Ovary (tissue), 9 donors: Measurements from ENCODE around the gene PLEKHG7. TPM values are rescaled to one million over a fixed set of nuclear protein-coding genes. Genes with fewer than 3 reads are reported as not detected.

ENCODE experiments used
- DNase-seq, 5 donors: peaks; one replicate each; pipeline ENCODE4 v3.0.0-alpha.2; 2019 to 2020
- H3K27ac ChIP-seq, 2 donors: fragments of 200-600 bp; one replicate each; pipeline versions ENCODE4 v1.5.1 to v1.8.0; 2019 to 2022
- H3K27me3 ChIP-seq: fragments of 200-600 bp; one replicate; pipeline ENCODE4 v1.8.0; 2022
- H3K36me3 ChIP-seq: fragments of 200-600 bp; sonication (generic); one replicate; pipeline ENCODE4 v1.5.1; 2019
- H3K4me1 ChIP-seq: one replicate; pipeline ENCODE4 v1.8.1; 2013; ENCODE audit warnings: mild to moderate bottlenecking, moderate library complexity; ENCODE audit not compliant: insufficient read depth
- H3K4me3 ChIP-seq: fragments of 200-600 bp; sonication (generic); one replicate; pipeline ENCODE4 v1.5.1; 2017
- H3K9me3 ChIP-seq, 2 donors: fragments of 200-600 bp in 1 of 2; sonication (generic) in 1 of 2; one replicate each; pipeline versions ENCODE4 v1.5.1 to v1.8.1; 2013 to 2019; ENCODE audit warnings: mild to moderate bottlenecking in 1 of 2, moderate library complexity in 1 of 2
- EP300 ChIP-seq: sonication (generic); formaldehyde crosslinking; IDR thresholded peaks from one replicate; pipeline ENCODE4 v1.6.1; 2017; ENCODE audit warnings: antibody characterized with exemption
- POLR2A ChIP-seq: fragments of 450-650 bp; IDR thresholded peaks from one replicate; pipeline ENCODE4 v1.6.1; 2017; ENCODE audit warnings: antibody characterized with exemption, mild to moderate bottlenecking, moderate library complexity
- WGBS, 3 donors: extraction: QIAGEN DNeasy Blood & Tissue Kit in 1 of 3; methylation state at CpG; one replicate each; pipeline versions ENCODE4 v1.1.5 to v1.1.7; 2013 to 2017; 5-methylcytosine and 5-hydroxymethylcytosine counted together
- intact Hi-C, 4 donors: fragments of 100-400 bp; cut with DNase I; formaldehyde crosslinking; loops; one replicate each; pipeline versions ENCODE4 v1.11.0 to v1.15.1; 2022 to 2023
- polyA plus RNA-seq, 2 donors: library from polyadenylated mRNA; stranded (reverse); fragments of 200-250 nt in 1 of 2; fragments of 350-450 nt in 1 of 2; fragmentation: Illumina TruSeq in 1 of 2; extraction: RNeasy Lipid Tissue Mini Kit (QIAGEN cat#74804) in 1 of 2; gene quantifications; one replicate each; pipeline ENCODE4 v1.2.3, GENCODE V29; 2013 to 2014
- total RNA-seq, 7 donors: library from RNA; depleted of rRNA in 2 of 7; stranded (reverse); fragments of >200 nt in 2 of 7; fragmentation: NEBNext Ultra II Directional in 3 of 7; extraction: Animal tissue kit (Norgen Biotek cat#: 25700) in 3 of 7; gene quantifications; one replicate each; pipeline versions ENCODE4 v1.1.0 to v1.2.4, GENCODE V29; 2016 to 2023
- TF ChIP-seq, protein P1 (sequence below), 3 donors: fragments of 450-650 bp in 2 of 3; fragments of 200-600 bp in 1 of 3; IDR thresholded peaks; one replicate each; pipeline versions ENCODE4 v1.5.1 to v1.8.0; 2016 to 2022; ENCODE audit warnings: antibody characterized with exemption in 3 of 3, mild to moderate bottlenecking in 1 of 3
- donor health status: DM: no; HTN: no; CAD: no; lungs with moderate emphysema.
- donor health status: DM: no; HTN: no; CAD: no.
- donor health status: Bipolar disorder and iron deficiency.
- donor health status: DM: yes; HTN: yes; CAD: no.
- donor health status: DM: no; HTN: no; CAD: no.
- donor health status: DM: yes; HTN: yes; CAD: no.

PLEKHG7 gene
- total and polyA plus RNA-seq, 9 donors: 0.20 to 6.1 (median 0.36) TPM; not detected in 4

GRCh38 chr12:92735131-92735721, 32.4 kb downstream of the PLEKHG7 start:
- intact Hi-C loops: no loop called here
- Histone ChIP-seq H3K4me1 (peaks cover 2% of the 10 kb centered on the region), H3K4me3 (no peak overlapping the region), H3K27ac (no peak overlapping the region), H3K9me3 (no peaks in the 10 kb centered on the region), H3K27me3 (no peaks in the 10 kb centered on the region), H3K36me3 (no peaks in the 10 kb centered on the region)
- TF ChIP-seq EP300: no peak
- TF ChIP-seq, protein P1, sequence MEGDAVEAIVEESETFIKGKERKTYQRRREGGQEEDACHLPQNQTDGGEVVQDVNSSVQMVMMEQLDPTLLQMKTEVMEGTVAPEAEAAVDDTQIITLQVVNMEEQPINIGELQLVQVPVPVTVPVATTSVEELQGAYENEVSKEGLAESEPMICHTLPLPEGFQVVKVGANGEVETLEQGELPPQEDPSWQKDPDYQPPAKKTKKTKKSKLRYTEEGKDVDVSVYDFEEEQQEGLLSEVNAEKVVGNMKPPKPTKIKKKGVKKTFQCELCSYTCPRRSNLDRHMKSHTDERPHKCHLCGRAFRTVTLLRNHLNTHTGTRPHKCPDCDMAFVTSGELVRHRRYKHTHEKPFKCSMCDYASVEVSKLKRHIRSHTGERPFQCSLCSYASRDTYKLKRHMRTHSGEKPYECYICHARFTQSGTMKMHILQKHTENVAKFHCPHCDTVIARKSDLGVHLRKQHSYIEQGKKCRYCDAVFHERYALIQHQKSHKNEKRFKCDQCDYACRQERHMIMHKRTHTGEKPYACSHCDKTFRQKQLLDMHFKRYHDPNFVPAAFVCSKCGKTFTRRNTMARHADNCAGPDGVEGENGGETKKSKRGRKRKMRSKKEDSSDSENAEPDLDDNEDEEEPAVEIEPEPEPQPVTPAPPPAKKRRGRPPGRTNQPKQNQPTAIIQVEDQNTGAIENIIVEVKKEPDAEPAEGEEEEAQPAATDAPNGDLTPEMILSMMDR (IDR thresholded peaks at IDR 0.05): no peak
- TF ChIP-seq POLR2A: no peak
- WGBS, 3 donors: 29 to 44% (median 34%) methylated on average over 3 of the region's 3 CpGs
- peak in 1 of 5 donors; percentile 24 for DNase-seq

- no peaks in the 10 kb centered on the region for H3K36me3 ChIP-seq
- H3K4me3 ChIP-seq: no peak overlapping the region
- no peaks in the 10 kb centered on the region for H3K9me3 ChIP-seq
- 70 to 77% (median 72%) methylated on average over 6 of the region's 6 CpGs for WGBS, 3 donors
- TF ChIP-seq EP300 (no peak), POLR2A (no peak)
- TF ChIP-seq, protein P1 (IDR thresholded peaks at IDR 0.05): no peak
- no peak overlapping the region for H3K27ac ChIP-seq
- DNase-seq: no peak
- peaks cover 2% of the 10 kb centered on the region for H3K4me1 ChIP-seq
- no peaks in the 10 kb centered on the region for H3K27me3 ChIP-seq
- intact Hi-C loops: no loop called here
Measured at GRCh38 chr12:92736605-92737004, 33.8 kb downstream of the PLEKHG7 start.

- H3K27ac ChIP-seq: no peak overlapping the region
- no peaks in the 10 kb centered on the region for H3K27me3 ChIP-seq
- H3K36me3 ChIP-seq: no peaks in the 10 kb centered on the region
- H3K4me1 ChIP-seq: peaks cover 2% of the 10 kb centered on the region
- H3K9me3 ChIP-seq: no peaks in the 10 kb centered on the region
- DNase-seq: no peak
- TF ChIP-seq, protein P1 (IDR thresholded peaks at IDR 0.05): no peak
- TF ChIP-seq POLR2A: no peak
- TF ChIP-seq EP300: no peak
- H3K4me3 ChIP-seq: no peak overlapping the region
- intact Hi-C loops: no loop called here
- 88 to 90% (median 89%) methylated on average over 7 of the region's 7 CpGs for WGBS, 3 donors
Measured at GRCh38 chr12:92737855-92738850, 35.4 kb downstream of the PLEKHG7 start.

GRCh38 chr12:92739113-92739512, 36.3 kb downstream of the PLEKHG7 start:
- Histone ChIP-seq H3K36me3 (no peaks in the 10 kb centered on the region), H3K4me1 (peaks cover 2% of the 10 kb centered on the region), H3K9me3 (no peaks in the 10 kb centered on the region), H3K27me3 (no peaks in the 10 kb centered on the region), H3K27ac (no peak overlapping the region), H3K4me3 (no peak overlapping the region)
- TF ChIP-seq EP300: no peak
- TF ChIP-seq POLR2A: no peak
- TF ChIP-seq, protein P1 (IDR thresholded peaks at IDR 0.05): no peak
- no peak for DNase-seq
- WGBS, 3 donors: 76 to 93% (median 77%) methylated on average over 4 of the region's 4 CpGs
- intact Hi-C loops: no loop called here
